ENCODE results near the gene MBIP.

The MBIP gene

DNA sequence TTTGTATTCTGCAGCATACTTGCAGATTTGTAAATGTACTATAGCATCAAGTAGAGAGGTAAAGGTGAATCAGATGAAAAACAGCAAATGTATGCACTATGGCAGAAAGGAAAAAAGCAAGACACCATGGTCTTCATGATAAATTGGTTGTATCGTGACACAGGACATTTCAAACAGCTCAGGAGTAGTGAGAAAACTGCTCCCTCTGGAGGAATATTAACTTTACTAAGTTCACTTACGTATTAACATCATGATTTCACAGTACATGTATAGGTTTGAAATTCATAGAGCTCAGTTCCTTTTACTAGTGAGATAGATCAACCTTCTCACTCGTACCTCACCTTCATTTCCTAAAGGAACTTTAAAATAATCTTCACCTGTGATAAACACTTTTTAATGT lies 6.5 kb downstream of the MBIP start:
- DNase-seq (ENCODE audit: low read depth): no peak

DNA sequence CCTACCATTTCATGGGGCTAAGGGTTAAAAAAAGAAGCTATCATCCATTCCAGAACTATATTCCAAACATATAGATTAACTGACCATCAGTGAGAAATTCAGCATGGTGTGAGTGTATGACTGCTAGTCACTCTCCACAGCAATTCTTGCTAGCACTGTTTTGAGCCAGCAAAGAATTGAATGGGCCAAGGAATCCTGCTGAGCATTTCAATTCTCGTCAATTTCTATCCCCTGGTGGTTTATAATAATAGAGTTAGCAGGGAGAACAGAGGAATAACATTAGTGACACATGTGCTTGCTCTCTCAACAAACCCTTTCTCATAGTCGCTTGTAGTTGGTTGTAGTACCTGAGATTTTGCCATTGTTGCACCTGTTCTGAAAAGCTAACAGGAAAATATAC lies 7.2 kb downstream of the MBIP start:
- no peak for DNase-seq (ENCODE audit: low read depth)

DNA sequence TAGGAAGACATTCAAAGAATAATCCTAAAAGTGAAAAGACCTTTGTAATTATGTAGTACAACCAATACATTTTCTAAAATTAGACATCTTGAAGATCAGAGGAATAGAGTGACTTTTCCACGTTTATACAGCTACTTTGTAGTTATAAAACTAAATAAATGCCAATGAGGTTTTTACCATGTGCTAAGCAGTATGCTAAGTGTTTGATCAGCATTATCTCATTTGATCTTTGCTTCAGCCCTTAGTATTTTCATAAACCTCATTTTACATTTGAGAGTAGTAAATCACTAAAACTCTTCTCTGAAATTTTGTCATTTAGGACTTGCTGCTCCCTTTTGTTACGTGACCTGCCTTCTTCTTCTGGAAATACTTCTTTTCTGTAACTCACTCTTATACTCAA lies 13.6 kb downstream of the MBIP start:
- DNase-seq (ENCODE audit: low read depth): no peak

DNA sequence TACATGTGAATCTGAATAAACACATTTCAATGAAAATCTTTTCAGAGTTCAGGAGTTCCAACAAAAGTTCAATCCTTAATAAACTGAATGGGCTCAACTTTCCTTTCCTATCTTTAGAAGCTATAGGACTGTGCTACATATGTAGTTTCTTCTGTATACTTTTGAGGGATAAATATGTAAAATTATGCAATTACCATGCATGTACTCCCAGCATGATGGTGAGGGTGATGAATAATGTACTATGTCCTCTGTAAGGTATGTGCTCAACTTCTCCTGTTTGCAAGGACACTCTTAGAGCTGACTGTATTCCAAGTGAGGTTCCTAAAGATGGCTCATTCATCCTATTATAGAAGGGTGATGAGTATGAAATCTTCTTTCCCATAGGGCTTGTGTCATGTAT lies 15.5 kb downstream of the MBIP start:
- no peak for DNase-seq (ENCODE audit: low read depth)

DNA sequence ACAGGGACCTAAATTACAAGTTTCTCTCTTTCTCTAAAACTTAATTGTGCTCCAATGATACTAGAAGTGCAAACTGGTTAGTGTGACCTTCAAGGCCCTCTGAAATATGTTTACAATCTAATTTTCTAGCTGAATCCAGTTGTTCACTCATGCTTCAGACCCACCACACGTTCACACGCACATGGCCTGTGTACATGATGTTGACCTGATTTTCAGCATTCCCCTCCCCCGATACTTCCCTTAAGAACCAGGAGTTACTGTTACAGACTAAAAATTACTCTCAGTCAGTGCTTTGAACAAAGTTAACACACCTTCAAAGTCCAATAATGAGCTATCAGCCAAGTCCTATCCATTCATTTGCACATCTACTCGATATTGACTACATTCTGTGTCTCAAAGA lies 16.5 kb downstream of the MBIP start:
- no peak for DNase-seq (ENCODE audit: low read depth)

DNA sequence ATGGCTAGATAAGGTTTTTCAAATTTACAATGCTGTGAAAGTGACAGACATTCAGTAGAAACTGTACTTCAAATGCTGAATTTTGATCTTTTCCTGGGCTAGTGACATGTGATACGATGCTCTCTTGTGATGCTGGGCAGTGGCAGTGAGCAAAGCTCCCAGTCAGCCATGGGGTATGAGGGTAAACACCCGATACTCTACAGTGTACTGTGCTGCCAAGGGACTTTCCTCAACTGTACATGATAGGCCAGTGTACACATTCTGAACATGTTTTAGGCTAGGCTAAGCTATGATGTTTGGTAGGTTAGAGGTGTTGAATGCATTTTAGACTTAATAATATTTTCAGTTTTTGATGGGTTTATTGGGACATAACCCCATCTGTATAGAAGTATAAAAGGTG lies 17.6 kb downstream of the MBIP start:
- no peak for DNase-seq (ENCODE audit: low read depth)

DNA sequence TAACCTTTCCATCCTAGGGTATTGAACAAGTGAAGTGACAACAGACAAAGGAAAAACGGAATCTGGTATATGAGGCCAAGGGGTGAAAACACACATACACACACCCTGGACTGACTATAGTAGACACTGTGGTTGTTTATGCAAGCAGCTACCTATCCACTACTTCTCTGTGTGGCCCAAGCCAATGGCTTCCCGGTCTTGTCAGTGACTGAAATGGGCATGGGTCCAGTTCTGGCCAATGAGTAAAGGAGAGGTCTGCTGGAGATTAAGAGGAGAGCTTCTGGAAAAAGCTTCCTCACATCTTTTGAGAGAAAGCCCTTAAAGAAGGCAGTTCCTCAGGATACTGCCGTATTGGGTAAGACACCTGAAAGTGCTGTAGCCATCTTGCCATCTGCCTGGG lies 19.3 kb downstream of the MBIP start:
- DNase-seq (ENCODE audit: low read depth): no peak

DNA sequence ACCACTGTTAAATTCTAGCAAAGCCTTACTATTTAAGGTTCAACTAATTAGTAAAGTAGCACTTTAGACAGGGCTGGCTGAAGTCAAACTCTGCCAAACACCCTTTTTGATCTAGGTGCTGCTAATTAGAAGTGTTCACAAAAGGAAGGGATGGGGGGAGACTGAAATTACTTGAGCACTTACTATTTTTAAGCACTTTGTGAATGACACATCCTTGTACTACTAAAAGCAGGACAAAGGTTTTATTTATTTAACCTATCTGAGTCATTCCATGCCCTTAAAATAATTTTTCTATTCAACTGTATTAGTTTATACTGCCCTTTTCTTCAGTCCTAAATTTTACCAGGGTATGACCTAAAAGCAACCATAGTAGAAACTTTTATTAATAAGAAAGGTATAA lies 20.1 kb downstream of the MBIP start:
- DNase-seq (ENCODE audit: low read depth): no peak

DNA sequence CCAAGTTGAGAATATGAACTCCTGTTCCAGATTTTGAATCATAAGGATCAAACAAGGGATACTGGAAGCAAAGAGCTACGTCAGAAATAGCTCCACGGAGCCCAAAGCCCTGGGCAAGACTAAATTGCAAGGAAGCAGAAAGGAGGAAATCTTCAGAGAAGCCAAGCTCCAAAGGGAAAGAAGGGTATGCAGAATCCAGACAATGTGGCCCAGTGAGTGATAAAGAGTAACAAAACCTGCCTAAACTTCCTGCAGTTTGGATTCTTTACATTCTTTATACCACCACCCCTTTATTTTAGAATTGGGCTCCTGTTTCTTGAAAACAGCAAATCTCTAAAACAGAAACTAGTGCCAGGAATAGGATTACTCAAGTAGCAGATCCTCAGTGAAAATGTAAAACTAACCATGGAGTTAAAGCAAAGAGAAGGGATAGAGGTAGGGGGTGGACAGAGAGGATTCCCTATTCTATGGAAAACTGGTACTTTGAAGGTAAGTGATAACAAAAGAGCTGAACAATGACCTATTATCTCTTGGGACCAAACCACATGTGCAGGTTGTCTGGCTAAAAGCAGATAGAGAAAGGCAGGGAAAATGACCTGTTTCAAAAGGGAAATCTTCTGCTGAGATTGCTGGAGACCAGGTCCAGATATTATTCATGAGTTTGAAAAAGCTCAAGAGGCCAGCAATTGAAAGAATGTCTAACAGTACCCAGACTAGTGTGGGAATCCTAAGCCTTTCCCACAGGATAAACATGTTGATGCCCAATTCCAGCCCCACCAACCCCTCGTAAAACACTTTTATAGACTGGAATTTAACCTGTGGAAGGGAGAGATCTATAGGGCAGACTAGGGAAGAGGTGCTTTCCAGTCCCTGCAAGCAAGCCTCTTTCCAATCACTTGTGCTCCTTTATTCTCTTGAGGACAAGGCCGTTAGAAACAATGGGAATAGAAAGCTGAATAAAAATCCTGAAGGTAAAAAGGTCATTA lies 24.5 kb downstream of the MBIP start:
- no peak for DNase-seq (ENCODE audit: low read depth)

DNA sequence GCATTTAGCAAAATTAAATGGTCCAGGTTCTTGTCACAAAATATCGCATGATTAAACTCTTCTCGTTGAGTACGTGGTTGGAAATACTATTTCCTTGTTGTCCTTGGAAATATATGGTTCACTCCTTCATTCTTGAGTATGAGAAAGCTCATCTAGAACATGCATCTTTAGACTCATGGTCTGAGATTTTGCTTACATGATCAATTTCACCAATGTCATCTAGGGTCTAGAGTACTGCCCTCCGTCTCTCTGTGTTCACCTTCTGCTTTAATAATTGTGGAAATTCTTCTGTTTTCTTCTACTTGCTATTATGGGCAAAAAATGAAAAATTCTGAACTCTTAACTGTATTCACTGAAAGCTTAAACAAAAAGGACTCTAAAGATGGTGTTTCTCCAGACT lies 25.9 kb downstream of the MBIP start:
- DNase-seq (ENCODE audit: low read depth): no peak

DNA sequence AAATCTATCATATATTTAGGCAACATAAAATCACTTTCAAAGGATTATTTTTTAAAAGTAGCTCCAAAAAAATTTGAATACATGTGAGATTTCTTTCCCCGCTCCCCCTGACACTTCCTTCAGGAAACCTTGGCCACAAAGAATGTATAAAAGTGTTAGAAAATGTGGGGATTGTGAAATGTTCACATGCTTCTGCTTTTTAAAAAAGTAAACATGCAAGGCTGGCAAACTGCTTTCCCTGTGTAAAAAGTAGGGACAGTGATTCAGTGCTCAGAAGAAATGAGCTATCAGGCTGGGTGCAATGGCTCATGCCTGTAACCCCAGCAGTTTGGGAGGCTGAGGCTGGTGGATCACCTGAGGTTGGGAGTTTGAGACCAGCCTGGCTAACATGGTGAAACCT lies 26.6 kb downstream of the MBIP start:
- no peak for DNase-seq (ENCODE audit: low read depth)

DNA sequence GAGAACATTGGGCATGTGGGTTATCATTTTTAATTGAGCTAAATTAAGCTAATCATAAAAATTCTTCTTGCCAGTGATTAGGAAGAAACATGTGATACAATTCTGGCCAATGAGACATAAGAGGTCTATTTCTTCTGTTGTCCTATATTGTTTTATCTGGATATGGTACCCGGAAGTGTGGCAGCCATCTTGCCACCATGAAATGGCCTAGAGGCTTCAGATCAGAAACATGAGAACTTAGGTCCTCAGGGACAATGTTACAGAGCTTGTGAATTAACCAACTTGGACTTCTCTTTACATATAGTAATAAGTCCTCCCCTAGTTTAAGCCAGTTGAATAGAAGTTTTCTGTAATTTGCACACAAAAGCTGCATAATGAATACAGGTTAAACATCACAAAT lies 30.5 kb downstream of the MBIP start:
- no peak for DNase-seq (ENCODE audit: low read depth)

DNA sequence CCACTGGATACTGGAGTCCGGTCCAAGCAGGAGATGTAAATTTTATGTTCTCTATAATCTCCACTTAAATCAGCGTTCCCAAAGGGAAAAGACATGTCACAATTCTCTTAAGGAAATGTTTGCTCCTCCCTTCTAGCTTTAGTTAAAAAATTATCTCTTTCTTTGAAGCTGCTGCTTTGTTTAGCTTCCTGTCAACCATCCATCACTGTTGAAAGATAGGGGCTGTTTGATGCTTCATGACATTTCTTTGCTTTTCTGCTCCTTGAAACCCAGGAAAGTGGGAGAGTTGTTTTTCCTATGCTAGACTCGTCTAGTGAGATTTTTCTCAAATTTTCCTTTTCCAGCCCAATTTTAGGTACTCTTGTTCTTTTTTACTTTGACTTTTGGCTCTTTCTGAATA lies 31.9 kb downstream of the MBIP start:
- DNase-seq (ENCODE audit: low read depth): no peak

DNA sequence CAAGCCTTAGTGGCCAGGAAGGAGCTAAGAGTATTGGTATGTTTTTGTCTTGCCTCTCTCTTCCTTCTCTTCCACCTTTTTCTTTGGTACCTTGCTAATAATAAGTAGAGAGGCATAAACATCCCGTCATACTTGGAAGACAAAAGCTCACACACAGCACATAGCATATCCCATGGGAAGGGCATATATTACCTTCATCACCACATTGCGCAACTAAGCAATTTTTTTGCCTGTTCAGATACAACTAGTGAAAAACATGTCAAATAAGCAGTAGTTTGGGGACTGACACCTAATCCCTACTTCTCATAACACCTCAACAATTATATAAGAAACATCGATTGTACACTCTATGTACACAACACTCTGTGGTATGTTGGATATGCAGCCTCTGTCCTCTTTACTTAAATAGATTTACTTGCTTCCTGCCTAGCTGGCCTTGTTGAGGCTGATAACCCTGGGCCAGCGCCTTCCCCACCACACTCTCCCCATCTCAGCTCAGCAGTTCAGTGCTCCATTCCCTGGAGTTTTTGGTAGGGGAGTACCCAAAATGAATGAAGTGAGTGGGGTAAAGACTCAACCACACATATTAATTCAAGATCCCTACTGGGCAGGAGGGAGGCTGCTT lies 35.4 kb downstream of the MBIP start:
- DNase-seq (ENCODE audit: low read depth): no peak

DNA sequence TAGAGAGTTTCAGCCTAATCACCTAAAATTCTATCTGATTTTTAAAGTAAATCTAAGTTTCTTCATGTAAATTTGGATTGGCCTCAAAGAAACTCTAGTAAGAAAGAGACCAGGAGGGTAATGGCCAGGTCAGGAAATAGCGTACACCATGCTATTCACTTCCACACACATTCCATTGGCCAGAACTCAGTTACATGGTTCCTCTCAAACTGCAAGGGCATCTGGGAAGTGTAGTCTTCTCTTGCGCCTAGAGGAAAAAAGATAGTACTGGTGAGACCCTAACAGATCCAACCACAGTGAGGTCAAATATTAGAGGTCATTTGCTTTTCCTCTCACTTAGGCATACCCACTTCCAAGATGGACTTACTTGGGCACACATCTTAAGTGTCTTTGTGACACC lies 39.1 kb downstream of the MBIP start:
- DNase-seq (ENCODE audit: low read depth): no peak

DNA sequence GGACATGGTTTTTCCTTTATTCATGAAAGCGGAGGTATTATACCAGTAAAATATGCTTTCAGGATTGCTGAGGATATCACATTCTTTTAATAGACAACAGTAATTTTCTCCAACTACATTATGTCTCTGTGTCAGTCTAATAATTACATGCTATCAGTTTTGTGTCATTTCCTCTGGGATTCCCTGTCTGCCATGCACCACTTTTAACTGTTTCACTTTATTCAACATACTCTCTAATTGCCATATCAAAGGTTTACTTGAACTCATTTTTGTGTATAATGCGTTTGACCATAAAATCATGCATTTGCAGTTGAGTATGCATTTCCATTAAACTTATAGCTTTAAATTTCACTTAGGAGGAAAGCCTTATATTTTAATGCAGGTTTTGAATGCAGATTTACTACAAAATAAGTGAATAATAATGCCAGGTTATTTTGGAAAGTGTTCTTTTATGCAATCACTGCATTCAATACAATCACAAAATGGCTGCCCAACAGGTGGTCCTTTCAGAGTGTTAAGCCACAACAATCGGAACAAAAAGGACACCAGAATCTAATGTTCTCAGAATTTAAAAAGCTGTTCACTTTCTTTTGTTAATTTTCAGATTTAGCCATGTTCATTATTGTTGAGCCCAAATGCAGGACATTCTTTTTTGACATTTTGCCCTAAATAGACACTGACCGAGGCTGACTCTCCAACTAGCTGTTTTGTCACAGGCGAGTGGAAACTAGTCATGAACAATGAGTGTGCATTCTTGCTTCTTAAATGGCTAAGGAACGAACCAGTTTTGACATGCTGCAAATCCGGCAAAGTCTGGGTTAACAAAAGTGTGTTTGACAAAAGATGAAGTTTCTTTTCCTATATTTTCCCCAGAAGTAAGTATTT lies 40.9 kb downstream of the MBIP start:
- DNase-seq (ENCODE audit: low read depth): no peak

DNA sequence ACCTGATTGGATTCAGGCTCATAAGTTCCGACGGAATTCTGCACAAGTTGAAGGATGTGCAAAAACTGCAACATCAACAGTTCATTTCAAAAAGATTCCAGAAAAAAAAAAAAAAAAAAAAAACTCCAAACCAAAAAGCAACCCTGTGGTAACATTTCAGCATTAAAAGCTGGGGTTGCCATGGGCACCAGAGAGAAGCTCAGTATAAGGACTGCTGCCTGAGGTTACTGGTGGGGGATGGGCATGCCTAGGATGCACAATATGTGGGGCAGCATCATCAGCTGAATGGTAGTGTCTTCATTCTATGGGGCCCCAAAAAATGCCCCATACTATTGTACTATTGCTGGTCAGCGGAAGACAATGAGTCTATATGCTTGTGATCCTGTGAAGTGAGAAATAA lies 44.7 kb downstream of the MBIP start:
- no peak for DNase-seq (ENCODE audit: low read depth)

DNA sequence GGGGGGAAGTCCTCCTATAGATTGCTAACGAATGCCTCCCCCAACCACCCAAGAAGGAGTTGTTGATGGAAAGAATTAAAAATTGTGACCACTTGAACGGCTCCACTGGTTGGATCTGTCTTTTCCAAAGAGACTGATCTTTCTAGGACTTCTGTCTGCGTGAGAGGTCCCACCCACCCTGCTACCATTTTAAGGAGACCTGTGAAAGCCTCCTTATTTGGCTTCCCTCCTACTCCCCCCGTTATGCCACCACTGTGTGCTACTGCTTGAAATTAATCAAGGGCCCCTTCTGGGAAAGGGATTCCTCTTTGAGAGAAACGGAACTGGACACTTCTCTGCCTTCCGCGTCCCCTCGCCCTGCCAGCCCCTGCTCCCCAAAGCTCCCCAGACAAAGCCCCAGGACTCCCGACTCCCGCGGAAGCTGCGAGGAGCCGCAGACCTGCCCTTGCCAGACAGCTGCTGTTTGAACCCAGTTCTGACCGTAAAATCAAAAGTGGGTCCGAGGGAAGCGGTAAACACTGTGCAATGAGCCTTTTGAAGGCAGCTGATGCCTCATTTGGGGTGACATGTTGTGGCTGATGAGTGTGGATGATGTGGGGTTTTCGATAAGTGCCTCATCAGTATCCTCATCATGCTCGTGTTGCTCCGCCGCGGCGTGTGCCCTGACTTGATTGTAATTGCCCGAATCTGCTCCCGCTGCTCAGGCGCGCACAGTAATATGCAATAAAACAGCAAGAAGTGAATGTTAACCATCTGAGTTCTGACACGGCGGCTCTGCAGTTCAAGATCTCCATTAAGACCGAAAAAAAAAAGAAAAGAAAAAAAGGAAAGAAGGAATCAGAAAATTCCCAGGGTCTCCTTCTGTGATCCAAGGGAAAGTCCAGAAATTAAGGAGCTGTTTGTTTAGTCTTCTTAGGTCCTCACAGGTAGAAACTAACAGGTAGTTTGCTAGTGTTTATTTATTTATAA lies 48.2 kb downstream of the MBIP start:
- no peak for DNase-seq (ENCODE audit: low read depth)

DNA sequence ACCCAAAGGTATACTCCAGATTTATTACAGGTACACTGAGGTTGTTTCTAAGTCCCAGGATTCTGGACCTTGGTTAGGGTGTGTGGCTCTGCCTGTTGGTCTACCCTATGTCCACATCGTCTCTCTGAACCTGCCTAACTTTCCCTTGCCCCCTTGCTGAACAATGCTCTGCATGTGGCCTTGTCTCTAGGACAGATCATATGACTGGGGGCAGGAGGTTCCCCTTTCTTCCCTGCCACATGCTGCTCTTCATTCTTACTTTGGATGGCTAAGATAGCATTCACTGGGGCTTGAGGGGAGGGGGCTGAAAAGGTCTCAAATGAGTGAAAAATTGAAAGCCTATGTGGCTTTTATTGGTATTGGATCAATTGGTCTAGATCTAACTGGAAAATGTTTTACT lies 49.2 kb downstream of the MBIP start:
- no peak for DNase-seq (ENCODE audit: low read depth)

DNA sequence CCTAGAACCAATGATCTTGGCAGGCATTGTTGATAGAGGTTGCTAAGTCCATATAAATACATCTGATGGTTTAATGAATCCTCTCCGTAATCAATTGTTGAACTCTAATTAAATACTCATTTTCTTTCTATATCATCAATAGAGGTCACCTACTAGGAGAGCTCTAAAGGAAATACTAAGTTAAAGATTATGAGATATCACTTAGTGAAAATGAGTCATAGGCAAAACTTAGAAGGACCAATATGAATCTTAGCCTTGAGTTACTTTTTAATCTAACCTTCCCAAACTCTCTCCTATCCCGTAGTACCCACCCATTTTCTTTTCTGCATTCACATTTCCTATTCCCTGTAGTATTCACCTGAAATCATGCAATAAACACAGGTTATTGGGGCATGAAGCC lies 50.2 kb downstream of the MBIP start:
- no peak for DNase-seq (ENCODE audit: low read depth)

DNA sequence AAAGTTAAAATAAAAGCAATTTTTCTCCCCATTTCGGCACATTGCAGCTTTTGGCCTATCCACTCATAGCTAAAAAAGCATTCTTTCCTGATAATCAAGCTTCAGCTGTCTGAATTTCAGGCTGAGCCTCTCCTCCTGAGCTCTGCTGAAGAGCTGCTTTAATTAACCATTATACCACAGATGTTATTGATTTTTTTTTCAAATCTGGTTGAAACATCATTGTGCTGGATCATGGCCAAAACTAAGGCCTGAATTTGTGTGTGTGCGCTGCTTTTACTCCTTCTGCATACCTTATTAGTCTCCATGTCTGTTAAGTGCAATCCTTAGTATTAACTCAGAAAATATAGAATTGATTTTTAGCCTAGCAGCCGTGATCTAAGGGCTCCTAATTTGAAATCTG lies 52.3 kb downstream of the MBIP start:
- DNase-seq (ENCODE audit: low read depth): no peak

DNA sequence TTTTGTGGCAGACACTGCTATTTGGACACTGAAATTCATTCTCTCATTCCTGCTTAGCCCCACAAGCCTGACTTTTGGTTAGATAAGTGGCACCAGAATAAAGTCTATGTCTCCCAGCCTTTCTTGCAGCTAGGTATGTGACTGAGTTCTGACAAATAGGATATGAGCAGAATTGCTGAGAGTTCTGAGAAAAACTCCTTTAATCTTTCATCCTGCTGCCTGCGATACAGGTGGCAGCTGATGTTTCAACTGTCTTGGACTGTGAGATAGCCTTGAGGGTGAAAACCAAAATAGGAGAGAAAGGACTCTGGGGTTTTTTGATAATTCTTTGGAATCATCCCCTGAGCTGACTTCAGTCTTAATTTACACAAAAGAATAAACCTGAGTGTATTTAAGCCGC lies 55.8 kb downstream of the MBIP start:
- DNase-seq (ENCODE audit: low read depth): no peak
